H9 (cell line): ENCODE measurements around the gene CCDC30. TPM values are rescaled to one million over a fixed set of nuclear protein-coding genes. Genes with fewer than 3 reads are reported as not detected.

Experiments
- DNase-seq: peaks from one replicate; pipeline ENCODE4 v3.0.0-alpha.2; 2017
- H2AFZ ChIP-seq: one replicate; pipeline ENCODE4 v1.6.1; 2013; ENCODE audit warnings: mild to moderate bottlenecking, low read length, control low read depth, moderate library complexity
- H2AK5ac ChIP-seq: 2 replicates; pipeline ENCODE4 v1.6.1; 2013; ENCODE audit warnings: low read length, control low read depth, mixed read lengths; ENCODE audit not compliant: insufficient read length
- H2BK120ac ChIP-seq: one replicate; pipeline ENCODE4 v1.6.1; 2013; ENCODE audit warnings: low read depth, mild to moderate bottlenecking, low read length, control low read depth, inconsistent platforms; ENCODE audit not compliant: poor library complexity, severe bottlenecking
- H2BK12ac ChIP-seq: 2 replicates; pipeline ENCODE4 v1.6.1; 2013; ENCODE audit warnings: low read length, control low read depth, mixed read lengths, low read depth; ENCODE audit not compliant: insufficient read length
- H2BK15ac ChIP-seq: 2 replicates; pipeline ENCODE4 v1.6.1; 2013; ENCODE audit warnings: low read depth, low read length, control low read depth
- H2BK20ac ChIP-seq: one replicate; pipeline ENCODE4 v1.6.1; 2013; ENCODE audit warnings: low read depth, mild to moderate bottlenecking, low read length, control low read depth, inconsistent platforms; ENCODE audit not compliant: poor library complexity, severe bottlenecking
- H2BK5ac ChIP-seq: 2 replicates; pipeline ENCODE4 v1.6.1; 2013; ENCODE audit warnings: low read length, control low read depth, mixed read lengths; ENCODE audit not compliant: insufficient read length
- H3K14ac ChIP-seq: 2 replicates; pipeline ENCODE4 v1.6.1; 2013; ENCODE audit warnings: low read length, control low read depth; ENCODE audit not compliant: insufficient read depth
- H3K18ac ChIP-seq: 2 replicates; pipeline ENCODE4 v1.6.1; 2013; ENCODE audit warnings: low read depth, mild to moderate bottlenecking, mixed read lengths, low read length, control low read depth; ENCODE audit not compliant: insufficient read length
- H3K23ac ChIP-seq: 2 replicates; pipeline ENCODE4 v1.6.1; 2013; ENCODE audit warnings: low read length, control low read depth, mixed read lengths, low read depth; ENCODE audit not compliant: insufficient read length
- H3K23me2 ChIP-seq: 2 replicates; pipeline ENCODE4 v1.6.1; 2013; ENCODE audit warnings: low read depth, mild to moderate bottlenecking, mixed read lengths, low read length, control low read depth; ENCODE audit not compliant: insufficient read length, poor library complexity, severe bottlenecking
- H3K27ac ChIP-seq: 2 replicates; pipeline ENCODE4 v1.5.1; 2013; ENCODE audit warnings: low read length, control low read depth, mixed read lengths, low read depth; ENCODE audit not compliant: insufficient read length
- H3K27me3 ChIP-seq: 2 replicates; pipeline ENCODE4 v1.6.1; 2013; ENCODE audit warnings: low read length, control low read depth, inconsistent platforms; ENCODE audit not compliant: insufficient read depth
- H3K4ac ChIP-seq: 2 replicates; pipeline ENCODE4 v1.6.1; 2013; ENCODE audit warnings: low read depth, mild to moderate bottlenecking, control low read depth, inconsistent platforms, low read length, moderate library complexity
- H3K4me1 ChIP-seq: 2 replicates; pipeline ENCODE4 v1.6.1; 2013; ENCODE audit warnings: low read length, control low read depth, inconsistent platforms; ENCODE audit not compliant: insufficient read depth
- H3K4me2 ChIP-seq: 2 replicates; pipeline ENCODE4 v1.6.1; 2013; ENCODE audit warnings: low read length, control low read depth, mixed read lengths; ENCODE audit not compliant: insufficient read length, insufficient read depth
- H3K56ac ChIP-seq: 2 replicates; pipeline ENCODE4 v1.6.1; 2013; ENCODE audit warnings: low read depth, mild to moderate bottlenecking, mixed read lengths, low read length, control low read depth; ENCODE audit not compliant: insufficient read length
- H3K79me1 ChIP-seq: 2 replicates; pipeline ENCODE4 v1.6.1; 2013; ENCODE audit warnings: low read depth, mild to moderate bottlenecking, moderate library complexity, low read length, control low read depth, inconsistent platforms; ENCODE audit not compliant: insufficient read depth, poor library complexity, severe bottlenecking
- H3K79me2 ChIP-seq: 2 replicates; pipeline ENCODE4 v1.6.1; 2013; ENCODE audit warnings: low read length, control low read depth, inconsistent platforms; ENCODE audit not compliant: insufficient read depth
- H3K9ac ChIP-seq: 2 replicates; pipeline ENCODE4 v1.6.1; 2013; ENCODE audit warnings: low read length, control low read depth, mixed read lengths; ENCODE audit not compliant: insufficient read length; ENCODE audit errors: extremely low read depth
- H3K9me3 ChIP-seq: one replicate; pipeline ENCODE4 v1.6.1; 2013; ENCODE audit warnings: low read depth, low read length, inconsistent platforms; ENCODE audit not compliant: control insufficient read depth
- H3T11ph ChIP-seq: one replicate; pipeline ENCODE4 v1.6.1; 2013; ENCODE audit warnings: mild to moderate bottlenecking, low read length, control low read depth, inconsistent platforms
- H4K20me1 ChIP-seq: one replicate; pipeline ENCODE4 v1.6.1; 2013; ENCODE audit not compliant: control insufficient read depth, insufficient read length, insufficient read depth
- H4K5ac ChIP-seq: 2 replicates; pipeline ENCODE4 v1.6.1; 2013; ENCODE audit warnings: low read depth, mild to moderate bottlenecking, mixed read lengths, low read length, control low read depth; ENCODE audit not compliant: insufficient read length
- H4K8ac ChIP-seq: replicated peaks from 2 replicates; pipeline ENCODE4 v1.6.1; 2013; ENCODE audit warnings: low read length, control low read depth, mixed read lengths, low read depth; ENCODE audit not compliant: insufficient read length
- H4K91ac ChIP-seq: 2 replicates; pipeline ENCODE4 v1.6.1; 2013; ENCODE audit warnings: low read depth, mild to moderate bottlenecking, moderate library complexity, mixed read lengths, low read length, control low read depth; ENCODE audit not compliant: insufficient read length
- H3K27ac Mint-ChIP-seq, 3 experiments: 2 replicates in 2 of 3; 3 replicates in 1 of 3; pipeline ENCODE4 v1.8.0; 2020 to 2021; ENCODE audit warnings: mixed read lengths in 3 of 3, mild to moderate bottlenecking in 1 of 3, moderate library complexity in 1 of 3
- H3K27me3 Mint-ChIP-seq: 2 replicates; pipeline ENCODE4 v1.8.0; 2021; ENCODE audit warnings: low read depth, mild to moderate bottlenecking, moderate library complexity, mixed read lengths
- H3K36me3 Mint-ChIP-seq, 3 experiments: 2 replicates in 2 of 3; 3 replicates in 1 of 3; pipeline ENCODE4 v1.8.0; 2020 to 2021; ENCODE audit warnings: low read depth in 3 of 3, mixed read lengths in 3 of 3; ENCODE audit not compliant: insufficient read depth in 1 of 3
- H3K4me1 Mint-ChIP-seq, 2 experiments: 2 replicates each; pipeline ENCODE4 v1.8.0; 2020; ENCODE audit warnings: mixed read lengths in 2 of 2
- H3K4me3 Mint-ChIP-seq, 2 experiments: 2 replicates in 1 of 2; 3 replicates in 1 of 2; pipeline ENCODE4 v1.8.0; 2020 to 2021; ENCODE audit warnings: mild to moderate bottlenecking in 2 of 2, mixed read lengths in 2 of 2, moderate library complexity in 1 of 2
- H3K9me3 Mint-ChIP-seq, 2 experiments: 2 replicates in 1 of 2; 3 replicates in 1 of 2; pipeline ENCODE4 v1.8.0; 2020; ENCODE audit warnings: mild to moderate bottlenecking in 2 of 2, mixed read lengths in 2 of 2, moderate library complexity in 1 of 2
- CTCF ChIP-seq: fragments of 200-600 bp; sonication (generic); conservative IDR thresholded peaks from 3 replicates; pipeline ENCODE4 v1.8.0; 2021; ENCODE audit warnings: antibody characterized with exemption, mild to moderate bottlenecking
- WGBS: extraction: QIAGEN DNeasy Blood & Tissue Kit; methylation state at CpG from one replicate; pipeline ENCODE4 v1.1.7; 2013; ENCODE audit warnings: missing lambda C conversion rate, low lambda C conversion rate, mixed read lengths; ENCODE audit not compliant: insufficient read length; ENCODE audit errors: extremely low coverage; 5-methylcytosine and 5-hydroxymethylcytosine counted together
- total RNA-seq: library from RNA; stranded (reverse); gene quantifications from 2 replicates; pipeline ENCODE4 v1.2.1, GENCODE V29; 2021

The CCDC30 gene
- total RNA-seq, 1 experiment from 2014 or later = 1.8 TPM

DNA sequence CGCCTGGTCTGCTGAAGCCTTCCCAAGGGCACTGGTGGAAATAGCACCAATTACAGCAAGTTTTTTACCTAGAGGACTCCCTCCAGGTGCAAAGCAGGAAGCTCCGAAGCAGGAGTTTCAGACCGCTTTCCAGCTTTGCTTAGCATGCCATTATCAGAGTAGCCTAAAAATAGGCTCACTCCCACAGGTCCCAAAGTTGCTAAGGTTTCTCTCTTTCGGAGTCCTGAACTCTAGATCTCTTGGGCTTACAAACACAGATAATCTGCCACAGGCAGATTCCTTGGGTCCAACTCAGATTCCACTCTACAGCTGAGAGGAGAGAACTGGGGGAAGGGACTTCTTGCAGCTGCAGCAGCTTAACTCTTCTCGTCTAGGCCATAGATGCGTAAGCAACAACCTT is 29.7 kb upstream of the CCDC30 start:
- Mint-ChIP-seq H3K27ac (no peak overlapping the region), H3K9me3 (no peaks in the 10 kb centered on the region; a peak in 1 of 5 replicates), H3K4me1 (peaks cover 8 to 9% of the 10 kb centered on the region in 2 experiments), H3K4me3 (no peak overlapping the region), H3K27me3 (no peaks in the 10 kb centered on the region; the same call in 1 of the 2 replicates), H3K36me3 (no peaks in the 10 kb centered on the region)
- Histone ChIP-seq H2BK20ac (no peak overlapping the region), H3K4me2 (no peak overlapping the region), H3K9ac (no peak overlapping the region), H3K23me2 (no peaks in the 10 kb centered on the region), H4K5ac (no peak overlapping the region), H3T11ph (no peak overlapping the region), H3K23ac (no peak overlapping the region), H3K14ac (no peak overlapping the region), H4K20me1 (no peaks in the 10 kb centered on the region), H4K8ac (no peak overlapping the region), H3K79me1 (no peaks in the 10 kb centered on the region), H3K56ac (no peak overlapping the region), H3K9me3 (no peaks in the 10 kb centered on the region), H3K79me2 (no peaks in the 10 kb centered on the region), H2BK5ac (no peak overlapping the region), H3K27me3 (no peaks in the 10 kb centered on the region), H3K18ac (no peak overlapping the region), H2AK5ac (no peak overlapping the region), H3K4me1 (no peaks in the 10 kb centered on the region; the same call in 1 of the 2 replicates), H2BK15ac (no peak overlapping the region), H4K91ac (no peak overlapping the region), H2BK12ac (no peak overlapping the region), H3K4ac (no peak overlapping the region), H2AFZ (no peak overlapping the region), H3K27ac (no peak overlapping the region), H2BK120ac (no peak overlapping the region)
- no peak for TF ChIP-seq CTCF
- DNase-seq = no peak
- no CpG with 5 or more reads among the region's 6 CpGs for WGBS
